HUES64 (cell line): ENCODE measurements around the gene LRRC8D.

Experiments used
- H3K27ac ChIP-seq: 2 replicates; pipeline ENCODE4 v1.7.0; 2013; ENCODE audit warnings: low read depth, low read length, inconsistent platforms
- H3K27me3 ChIP-seq: 2 replicates; pipeline ENCODE4 v1.6.1; 2013; ENCODE audit warnings: mild to moderate bottlenecking, low read length; ENCODE audit not compliant: insufficient read depth
- H3K36me3 ChIP-seq: 2 replicates; pipeline ENCODE4 v1.6.1; 2013; ENCODE audit warnings: mild to moderate bottlenecking, low read length; ENCODE audit not compliant: insufficient read depth
- H3K4me1 ChIP-seq: 2 replicates; pipeline ENCODE4 v1.6.1; 2013; ENCODE audit warnings: mild to moderate bottlenecking, low read length, moderate library complexity; ENCODE audit not compliant: insufficient read depth
- H3K4me3 ChIP-seq: 2 replicates; pipeline ENCODE4 v1.5.1; 2013; ENCODE audit warnings: mild to moderate bottlenecking, low read length, moderate library complexity
- H3K9ac ChIP-seq: 2 replicates; pipeline ENCODE4 v1.6.1; 2013; ENCODE audit warnings: mild to moderate bottlenecking, low read depth, low read length
- H3K9me3 ChIP-seq: 2 replicates; pipeline ENCODE4 v1.6.1; 2013; ENCODE audit warnings: low read depth, low read length; ENCODE audit not compliant: insufficient read depth
- WGBS: fragments of 150-250, 120-280 bp; methylation state at CpG from one replicate; pipeline ENCODE4 v1.1.7; 2013; ENCODE audit warnings: missing lambda C conversion rate; 5-methylcytosine and 5-hydroxymethylcytosine counted together

Gene LRRC8D

DNA sequence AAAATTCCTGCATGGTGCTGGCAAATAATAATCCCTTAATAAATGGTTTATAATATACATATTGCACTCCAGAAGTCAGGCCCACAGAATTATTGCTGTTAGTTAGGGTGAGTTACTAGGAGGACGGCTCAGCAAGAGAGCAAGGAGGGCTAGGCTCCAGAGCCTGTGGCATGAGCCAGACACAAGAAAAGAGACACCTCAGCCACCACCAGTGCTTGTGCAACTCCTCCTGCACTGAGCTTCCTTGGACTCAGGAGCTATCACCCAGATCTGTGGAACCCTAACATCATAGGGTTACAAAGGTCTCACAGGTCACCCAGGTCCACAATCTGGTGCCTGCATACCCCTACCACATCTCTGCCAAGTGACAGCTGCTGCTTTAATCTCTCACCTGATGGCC lies 12.8 kb upstream of the LRRC8D start:
- Histone ChIP-seq H3K9ac (peak overlapping the region; percentile 30; the same call in 1 of the 2 replicates), H3K36me3 (no peaks in the 10 kb centered on the region), H3K4me3 (peak overlapping the region; percentile 10; the same call in 1 of the 2 replicates), H3K27me3 (peaks cover 2% of the 10 kb centered on the region; the same call in 1 of the 2 replicates), H3K4me1 (peaks cover 21% of the 10 kb centered on the region), H3K9me3 (no peaks in the 10 kb centered on the region), H3K27ac (no peak overlapping the region)
- 93% methylated on average over 1 of the region's 1 CpG for WGBS

DNA sequence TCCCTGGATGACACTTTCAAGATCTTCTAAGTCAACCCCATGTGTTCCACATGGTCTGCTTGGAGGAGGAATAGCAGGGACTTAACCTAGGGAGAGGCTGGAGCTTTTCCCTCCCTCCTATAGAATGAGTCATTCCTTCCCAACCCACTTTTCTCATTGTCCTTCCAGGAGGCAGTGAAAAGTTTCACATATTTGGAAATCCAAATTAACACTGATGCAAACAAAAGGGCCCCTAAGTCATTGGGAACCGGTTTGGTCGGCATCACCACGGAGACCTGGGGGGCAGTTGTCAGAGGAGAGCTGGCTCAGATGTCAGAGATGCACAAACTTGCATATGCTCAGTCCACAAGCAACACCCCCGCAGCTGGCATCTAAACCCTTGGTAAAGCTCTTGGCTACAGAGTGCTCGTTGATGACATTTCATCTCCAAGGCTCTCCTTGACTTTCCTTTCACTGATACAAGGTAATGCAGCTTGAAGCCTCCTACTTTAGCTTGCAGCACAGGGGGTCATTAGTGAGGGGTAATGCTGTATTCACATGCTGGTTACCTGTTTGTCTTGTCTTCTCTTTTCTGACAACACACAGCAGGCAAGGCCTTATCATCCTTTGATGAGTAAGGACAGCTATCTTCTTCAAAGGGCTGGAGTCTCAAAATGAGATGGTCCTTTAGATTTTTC lies 12.3 kb upstream of the LRRC8D start:
- Histone ChIP-seq H3K27ac (no peak overlapping the region), H3K27me3 (peaks cover 2% of the 10 kb centered on the region; the same call in 1 of the 2 replicates), H3K4me3 (peak overlapping the region; percentile 10; the same call in 1 of the 2 replicates), H3K36me3 (no peaks in the 10 kb centered on the region), H3K9ac (peak overlapping the region; percentile 30; the same call in 1 of the 2 replicates), H3K4me1 (peaks cover 21% of the 10 kb centered on the region), H3K9me3 (no peaks in the 10 kb centered on the region)
- 18% methylated on average over 5 of the region's 5 CpGs for WGBS

DNA sequence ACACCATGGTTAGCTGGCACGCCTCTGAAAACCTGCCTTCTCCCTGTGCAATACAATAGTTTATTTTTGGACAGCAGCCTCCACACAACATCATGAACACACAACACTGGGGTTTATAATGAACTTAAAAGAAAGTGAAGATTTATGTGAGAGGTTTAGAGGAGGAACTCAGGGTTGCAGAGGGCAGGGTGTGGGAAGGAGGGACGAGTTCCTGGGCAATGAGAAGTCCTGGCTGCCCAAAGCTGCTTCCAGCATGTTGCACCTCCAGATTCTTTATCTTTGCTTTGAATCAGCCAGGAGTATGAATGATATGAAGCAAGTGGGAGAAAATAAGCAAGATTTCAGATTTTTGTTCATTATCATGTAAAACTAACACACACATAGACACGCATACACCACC lies 11.3 kb upstream of the LRRC8D start:
- Histone ChIP-seq H3K27ac (no peak overlapping the region), H3K4me3 (no peak overlapping the region), H3K9ac (no peak overlapping the region), H3K36me3 (no peaks in the 10 kb centered on the region), H3K27me3 (peaks cover 2% of the 10 kb centered on the region; the same call in 1 of the 2 replicates), H3K4me1 (peaks cover 21% of the 10 kb centered on the region), H3K9me3 (no peaks in the 10 kb centered on the region)
- 91% methylated on average over 3 of the region's 3 CpGs for WGBS

DNA sequence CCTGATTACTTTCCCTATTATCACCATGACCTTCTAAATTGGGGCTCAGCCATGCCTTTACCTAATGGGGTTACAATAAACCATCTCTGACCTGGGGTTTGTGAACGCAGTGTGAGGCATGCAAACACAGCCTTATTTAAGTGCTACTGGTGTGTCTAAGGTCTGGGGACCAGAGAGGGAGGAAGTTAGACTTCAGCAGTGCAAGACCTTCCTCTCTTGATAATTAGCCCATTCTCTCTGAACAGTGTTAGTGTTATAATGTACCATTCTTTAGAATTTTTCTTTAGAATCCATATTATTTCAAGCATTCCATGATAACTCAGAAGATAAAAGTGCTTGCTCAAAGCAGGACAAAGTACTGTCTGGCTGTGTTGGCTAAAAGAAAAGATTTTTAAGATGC lies 10.5 kb upstream of the LRRC8D start:
- Histone ChIP-seq H3K4me1 (peaks cover 21% of the 10 kb centered on the region), H3K4me3 (no peak overlapping the region), H3K27me3 (peaks cover 2% of the 10 kb centered on the region; the same call in 1 of the 2 replicates), H3K9ac (no peak overlapping the region), H3K9me3 (no peaks in the 10 kb centered on the region), H3K27ac (no peak overlapping the region), H3K36me3 (no peaks in the 10 kb centered on the region)
- WGBS = 91% methylated on average over 1 of the region's 1 CpG

DNA sequence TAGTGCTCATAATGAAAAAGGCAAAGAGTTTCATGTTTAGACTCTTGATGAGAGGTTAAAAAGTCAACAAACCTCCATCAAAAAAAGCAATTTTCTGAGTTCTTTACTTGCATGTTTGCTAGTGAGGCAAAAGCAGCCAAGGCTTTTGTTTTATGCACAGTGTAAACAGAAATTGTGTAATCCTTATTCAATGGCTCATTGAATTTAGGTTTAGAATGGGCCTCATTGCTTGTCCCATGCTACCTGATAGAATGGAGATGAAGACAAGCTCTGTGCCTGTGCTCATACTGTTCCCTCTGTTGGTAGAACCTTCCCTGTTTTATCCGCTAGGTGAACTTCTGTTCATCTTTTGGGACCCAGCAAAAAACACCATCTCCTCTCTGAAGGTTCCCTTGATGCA lies 10.0 kb upstream of the LRRC8D start:
- no peak overlapping the region for H3K27ac ChIP-seq
- peaks cover 2% of the 10 kb centered on the region; the same call in 1 of the 2 replicates for H3K27me3 ChIP-seq
- no peak overlapping the region for H3K9ac ChIP-seq
- WGBS = 98% methylated on average over 1 of the region's 1 CpG
- H3K4me3 ChIP-seq = no peak overlapping the region
- peaks cover 21% of the 10 kb centered on the region for H3K4me1 ChIP-seq
- H3K9me3 ChIP-seq = no peaks in the 10 kb centered on the region
- no peaks in the 10 kb centered on the region for H3K36me3 ChIP-seq

DNA sequence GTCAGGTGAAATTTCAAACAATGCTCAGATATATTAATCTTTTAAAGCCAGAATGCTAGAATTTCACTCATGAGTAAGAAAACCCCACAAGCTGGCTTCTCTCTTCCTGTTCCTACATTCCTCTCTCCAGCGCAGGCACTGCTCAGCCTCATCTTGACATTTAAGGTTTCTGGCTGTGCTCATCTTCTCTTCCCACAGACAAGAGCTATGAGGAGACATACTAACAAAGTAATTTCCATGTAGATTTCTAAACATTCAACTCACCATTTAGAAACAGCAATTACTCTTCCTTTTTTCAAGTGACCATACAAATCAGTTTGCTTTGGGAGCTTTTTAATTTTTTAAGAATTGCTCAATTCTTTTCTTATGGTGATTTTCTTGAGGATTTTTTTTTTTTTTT lies 7.8 kb upstream of the LRRC8D start:
- Histone ChIP-seq H3K27ac (no peak overlapping the region), H3K9me3 (no peaks in the 10 kb centered on the region), H3K4me1 (peaks cover 15% of the 10 kb centered on the region), H3K9ac (no peak overlapping the region), H3K36me3 (no peaks in the 10 kb centered on the region), H3K4me3 (no peak overlapping the region), H3K27me3 (peaks cover 2% of the 10 kb centered on the region; the same call in 1 of the 2 replicates)
- 87% methylated on average over 1 of the region's 1 CpG for WGBS

DNA sequence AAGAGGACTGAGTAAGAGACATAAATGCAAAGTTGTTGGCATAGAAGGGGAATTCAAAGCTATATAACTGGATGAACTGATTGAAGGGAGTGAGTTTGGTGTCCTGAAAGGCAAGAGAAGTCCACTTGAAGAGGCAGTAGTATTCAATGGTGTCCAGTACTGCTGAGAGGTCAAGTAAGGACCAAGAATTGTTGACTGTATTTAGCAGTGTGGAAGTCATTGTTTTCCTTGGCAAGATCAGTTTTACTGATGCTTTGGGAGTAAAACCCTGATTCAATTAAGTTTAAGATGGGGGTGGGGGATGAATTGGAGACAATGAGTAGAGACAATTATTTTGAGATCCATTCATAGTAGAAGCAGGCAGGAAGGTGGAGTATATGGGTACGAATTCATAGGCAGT lies 5.8 kb upstream of the LRRC8D start:
- 70% methylated on average over 1 of the region's 1 CpG for WGBS
- Histone ChIP-seq H3K4me3 (no peak overlapping the region), H3K4me1 (no peaks in the 10 kb centered on the region), H3K9ac (no peak overlapping the region), H3K27me3 (peaks cover 8% of the 10 kb centered on the region), H3K9me3 (no peaks in the 10 kb centered on the region), H3K36me3 (no peaks in the 10 kb centered on the region), H3K27ac (no peak overlapping the region)

DNA sequence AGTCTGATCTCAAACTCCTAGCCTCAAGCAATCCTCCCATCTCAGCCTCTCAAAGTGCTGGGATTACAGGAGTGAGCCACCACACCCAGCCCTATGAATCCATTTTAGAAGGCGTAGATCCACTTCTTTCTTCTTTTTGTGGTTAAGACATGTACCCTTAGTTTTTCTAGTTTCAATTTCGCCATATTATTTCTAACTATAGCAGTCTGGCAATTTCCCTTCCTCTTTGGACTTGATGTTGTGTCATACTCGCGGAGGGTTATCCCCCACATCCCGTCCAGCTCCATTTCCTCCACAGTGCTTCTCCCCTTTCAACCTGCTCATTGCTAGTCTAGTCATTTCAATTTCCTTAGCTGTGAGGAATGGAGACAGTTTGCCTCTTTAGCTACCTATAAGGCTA lies 5.2 kb upstream of the LRRC8D start:
- H3K9ac ChIP-seq = no peak overlapping the region
- 92% methylated on average over 5 of the region's 5 CpGs for WGBS
- no peaks in the 10 kb centered on the region for H3K36me3 ChIP-seq
- no peaks in the 10 kb centered on the region for H3K4me1 ChIP-seq
- no peak overlapping the region for H3K27ac ChIP-seq
- H3K9me3 ChIP-seq = no peaks in the 10 kb centered on the region
- H3K4me3 ChIP-seq = no peak overlapping the region
- peaks cover 11% of the 10 kb centered on the region for H3K27me3 ChIP-seq

DNA sequence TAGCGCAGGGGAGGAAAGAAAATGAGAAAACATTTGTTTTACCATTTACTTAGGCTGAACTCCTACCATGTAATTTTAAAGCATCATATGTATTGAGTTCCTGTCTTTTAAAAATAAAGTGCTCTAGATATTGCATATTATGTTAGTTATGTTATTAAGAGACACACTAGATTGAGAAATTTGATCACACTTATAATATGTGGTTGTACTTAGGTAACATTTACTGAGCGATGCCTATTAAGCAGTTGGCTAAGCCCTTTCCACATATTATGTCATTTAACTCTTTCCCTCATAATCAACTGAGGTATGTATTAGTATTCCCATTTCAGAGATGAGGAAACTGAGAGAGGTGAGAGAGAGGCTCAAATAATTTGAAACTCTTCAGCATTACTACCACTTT lies 4.5 kb upstream of the LRRC8D start:
- H3K27ac ChIP-seq = no peak overlapping the region
- no peak overlapping the region for H3K4me3 ChIP-seq
- peaks cover 11% of the 10 kb centered on the region for H3K27me3 ChIP-seq
- H3K9me3 ChIP-seq = no peaks in the 10 kb centered on the region
- WGBS = no CpG with 5 or more reads among the region's 2 CpGs
- H3K9ac ChIP-seq = no peak overlapping the region
- no peaks in the 10 kb centered on the region for H3K36me3 ChIP-seq
- H3K4me1 ChIP-seq = no peaks in the 10 kb centered on the region

DNA sequence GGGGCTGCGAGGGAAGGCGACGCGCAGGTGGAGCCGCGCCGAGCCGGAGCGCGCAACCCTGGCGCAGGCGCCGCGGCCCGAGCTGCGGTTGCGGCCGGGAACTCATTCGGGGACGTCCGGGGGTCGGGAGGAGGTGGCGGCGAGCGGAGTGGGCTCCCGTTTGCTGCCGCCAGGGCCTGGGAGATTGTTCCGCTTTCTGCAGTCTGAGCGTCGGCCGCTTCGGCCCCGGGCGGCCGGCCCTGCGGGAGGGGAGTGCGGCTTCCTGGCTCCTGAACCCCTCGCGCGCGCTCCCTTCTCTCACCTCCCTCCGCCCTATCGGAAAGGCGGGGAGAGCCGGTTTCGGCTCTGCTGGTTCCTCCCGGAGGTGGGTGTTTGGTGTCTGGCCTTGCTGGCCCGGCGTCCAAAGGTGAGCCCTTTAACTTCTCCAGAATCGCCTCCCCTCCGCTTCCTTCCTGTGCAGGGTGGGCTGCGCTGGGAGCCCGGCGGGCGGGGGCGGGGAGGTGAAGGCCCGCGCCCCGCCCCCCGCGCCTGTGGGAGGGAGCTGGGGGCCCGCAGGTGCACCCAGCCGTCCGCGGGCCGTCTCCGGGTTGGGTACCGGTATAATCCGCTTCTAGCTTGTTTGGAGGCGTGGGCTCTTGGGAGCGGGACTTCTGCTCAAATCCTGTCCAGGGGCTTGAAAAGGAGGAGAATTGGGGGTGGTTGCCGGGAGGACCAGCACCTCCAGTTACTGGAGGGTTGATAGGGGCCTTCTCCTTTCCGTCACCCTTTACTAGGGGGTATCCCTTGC lies 683 bp downstream of the LRRC8D start:
- Histone ChIP-seq H3K27ac (peak overlapping the region; percentile 80), H3K9ac (peak overlapping the region; percentile 95), H3K4me1 (peaks cover 13% of the 10 kb centered on the region), H3K36me3 (peaks cover 8% of the 10 kb centered on the region), H3K4me3 (peak overlapping the region; percentile 82), H3K9me3 (no peaks in the 10 kb centered on the region), H3K27me3 (peaks cover 11% of the 10 kb centered on the region)
- under 1% methylated on average over 73 of the region's 73 CpGs for WGBS
